HepG2 (cell line): ENCODE data around the gene TTYH1. TPM values are rescaled to one million over a fixed set of nuclear protein-coding genes. Genes with fewer than 3 reads are reported as not detected.

Source experiments
- ARNTL ChIP-seq: sonication (generic); formaldehyde crosslinking; IDR thresholded peaks from 2 replicates; pipeline ENCODE4 v1.4.0; 2020; ENCODE audit warnings: mild to moderate bottlenecking, missing genetic modification reagents
- ELK4 ChIP-seq: sonication (generic); formaldehyde crosslinking; IDR thresholded peaks from 2 replicates; pipeline ENCODE4 v1.9.0; 2021; ENCODE audit warnings: missing genetic modification reagents, borderline replicate concordance
- EP300 ChIP-seq, 3 experiments: sonication (generic) in 1 of 3; formaldehyde crosslinking in 1 of 3; IDR thresholded peaks; 2 replicates each; pipeline versions ENCODE4 v1.5.1 to v1.6.1; 2011 to 2020; ENCODE audit warnings: low read depth in 2 of 3, low read length in 2 of 3, borderline replicate concordance in 1 of 3, improper control_type of control experiment in 1 of 3, mild to moderate bottlenecking in 1 of 3, missing genetic modification reagents in 1 of 3, moderate library complexity in 1 of 3
- HNF4A ChIP-seq: sonication (generic); formaldehyde crosslinking; IDR thresholded peaks from 2 replicates; pipeline ENCODE4 v1.4.0; 2020; ENCODE audit warnings: missing genetic modification reagents
- PRDM10 ChIP-seq: sonication (generic); formaldehyde crosslinking; IDR thresholded peaks from 2 replicates; pipeline ENCODE4 v1.4.0; 2020; ENCODE audit warnings: low read depth, missing genetic modification reagents
- RAD21 ChIP-seq: fragments of 450-650 bp; formaldehyde crosslinking; IDR thresholded peaks from 2 replicates; pipeline ENCODE4 v1.5.0; 2020; ENCODE audit warnings: mild to moderate bottlenecking
- RFX3 ChIP-seq: IDR thresholded peaks from 2 replicates; pipeline ENCODE4 v1.6.1; 2016; ENCODE audit warnings: missing biosample characterization, missing genetic modification reagents
- ZBTB25 ChIP-seq: IDR thresholded peaks from 2 replicates; pipeline ENCODE4 v1.6.1; 2018; ENCODE audit warnings: missing genetic modification reagents
- ZNF407 ChIP-seq: sonication (generic); formaldehyde crosslinking; IDR thresholded peaks from one replicate; pipeline ENCODE4 v1.5.1; 2020; ENCODE audit warnings: mild to moderate bottlenecking, missing genetic modification reagents; ENCODE audit errors: not compliant biosample characterization
- ZNF576 ChIP-seq: sonication (generic); formaldehyde crosslinking; IDR thresholded peaks from 2 replicates; pipeline ENCODE4 v1.4.0; 2020; ENCODE audit warnings: mild to moderate bottlenecking, missing genetic modification reagents
- polyA plus RNA-seq, 8 experiments: library from polyadenylated mRNA; depleted of rRNA in 3 of 8; stranded (reverse) in 7 of 8; unstranded in 1 of 8; fragments of >200 nt; fragmentation: Illumina TruSeq in 4 of 8; extraction: Trizol in 4 of 8; gene quantifications; 2 replicates each; pipeline versions ENCODE4 v1.2.1 to v1.2.3, GENCODE V29; 2011 to 2016; ENCODE audit warnings: low read depth in 4 of 8, missing spikeins in 1 of 8, mixed read lengths in 1 of 8; ENCODE audit not compliant: insufficient read depth in 1 of 8
- total RNA-seq, 5 experiments: library from RNA; depleted of rRNA; stranded (reverse); fragments of >200 nt; fragmentation: Illumina TruSeq; extraction: Trizol; gene quantifications; 2 replicates each; pipeline ENCODE4 v1.2.3, GENCODE V29; 2016; ENCODE audit warnings: low read depth in 1 of 5

The TTYH1 gene
- total and polyA plus RNA-seq, 2 of the 13 experiments (the other 11 are each of a cell fraction or from before 2014, with no cell fraction given) = 6.9 to 19.9 TPM

GRCh38 chr19:54420383-54421168, 5.3 kb downstream of the TTYH1 start (continued):
- 0 out of 2 replicates have a peak, but pooled peaks have one; percentile 13 for TF ChIP-seq PRDM10 (CRISPR knock-in tag)
- TF ChIP-seq ARNTL = 0 out of 2 replicates have a peak, but pooled peaks have one; percentile 41
- peak; percentile 73 to 76; a peak in 2 of 4 replicates for TF ChIP-seq EP300 (IDR thresholded peaks at IDR 0.05; ENCODE audit: low read depth in 2 of 2, low read length in 2 of 2)
- peak; percentile 77 for TF ChIP-seq EP300 (CRISPR knock-in tag; IDR thresholded peaks at IDR 0.05; ENCODE audit: borderline replicate concordance)
- TF ChIP-seq ELK4 (CRISPR knock-in tag) = no peak
- TF ChIP-seq HNF4A (CRISPR knock-in tag) = peak; percentile 57
- TF ChIP-seq RAD21 = 0 out of 2 replicates have a peak, but pooled peaks have one; percentile 11
- no peak for TF ChIP-seq ZNF576
- TF ChIP-seq ZNF407 (CRISPR knock-in tag) = no peak
- peak; percentile 41; the same call in 1 of the 2 replicates for TF ChIP-seq RFX3 (CRISPR knock-in tag)
- TF ChIP-seq ZBTB25 (CRISPR knock-in tag) = peak; percentile 77; the same call in 1 of the 2 replicates
